ENCODE data around the gene SFI1. TPM values are rescaled to one million over a fixed set of nuclear protein-coding genes. Genes with fewer than 3 reads are reported as not detected.
A peak's percentile ranks its signal among the peaks of the same experiment; 100 is the strongest.

Gene SFI1
- total RNA-seq, 1 donor from 2014 or later: 13.6 TPM

- Histone ChIP-seq H3K4me1 (ENCODE audit: insufficient read depth, low read length) (peaks cover 2% of the 10 kb centered on the region), H4K20me1 (ENCODE audit: insufficient read depth, low read length) (peaks cover 24% of the 10 kb centered on the region), H3K79me2 (ENCODE audit: insufficient read depth, low read length) (no peaks in the 10 kb centered on the region), H3K9me3 (ENCODE audit: insufficient read depth, low read depth, low read length) (no peaks in the 10 kb centered on the region), H3K27ac (ENCODE audit: low read depth, low read length) (no peak overlapping the region), H3K4me3 (ENCODE audit: insufficient read depth, low read depth, low read length) (no peak overlapping the region), H3K9ac (ENCODE audit: low read length) (no peak overlapping the region), H3K27me3 (ENCODE audit: insufficient read depth, low read length) (no peaks in the 10 kb centered on the region), H3K4me2 (ENCODE audit: low read length) (no peak overlapping the region), H3K36me3 (ENCODE audit: insufficient read depth, low read length) (peaks cover 11% of the 10 kb centered on the region), H2AFZ (ENCODE audit: low read depth, low read length) (no peak overlapping the region)
- no peaks in the 10 kb centered on the region for H3K27me3 Mint-ChIP-seq (ENCODE audit: low read depth, unreplicated experiment)
- no peak for TF ChIP-seq EZH2 (IDR thresholded peaks at IDR 0.05; ENCODE audit: insufficient read depth, low read length)
- TF ChIP-seq, protein P1, sequence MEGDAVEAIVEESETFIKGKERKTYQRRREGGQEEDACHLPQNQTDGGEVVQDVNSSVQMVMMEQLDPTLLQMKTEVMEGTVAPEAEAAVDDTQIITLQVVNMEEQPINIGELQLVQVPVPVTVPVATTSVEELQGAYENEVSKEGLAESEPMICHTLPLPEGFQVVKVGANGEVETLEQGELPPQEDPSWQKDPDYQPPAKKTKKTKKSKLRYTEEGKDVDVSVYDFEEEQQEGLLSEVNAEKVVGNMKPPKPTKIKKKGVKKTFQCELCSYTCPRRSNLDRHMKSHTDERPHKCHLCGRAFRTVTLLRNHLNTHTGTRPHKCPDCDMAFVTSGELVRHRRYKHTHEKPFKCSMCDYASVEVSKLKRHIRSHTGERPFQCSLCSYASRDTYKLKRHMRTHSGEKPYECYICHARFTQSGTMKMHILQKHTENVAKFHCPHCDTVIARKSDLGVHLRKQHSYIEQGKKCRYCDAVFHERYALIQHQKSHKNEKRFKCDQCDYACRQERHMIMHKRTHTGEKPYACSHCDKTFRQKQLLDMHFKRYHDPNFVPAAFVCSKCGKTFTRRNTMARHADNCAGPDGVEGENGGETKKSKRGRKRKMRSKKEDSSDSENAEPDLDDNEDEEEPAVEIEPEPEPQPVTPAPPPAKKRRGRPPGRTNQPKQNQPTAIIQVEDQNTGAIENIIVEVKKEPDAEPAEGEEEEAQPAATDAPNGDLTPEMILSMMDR (IDR thresholded peaks at IDR 0.05; ENCODE audit: insufficient read depth, low read depth, low read length): no peak
- H3K4me1 Mint-ChIP-seq (ENCODE audit: low read depth, unreplicated experiment): peaks cover 6% of the 10 kb centered on the region
- H3K36me3 Mint-ChIP-seq (ENCODE audit: low read depth, unreplicated experiment): peaks cover 19% of the 10 kb centered on the region
- FAIRE-seq (no peak), DNase-seq (ENCODE audit: low read depth) (no peak)
- no peaks in the 10 kb centered on the region for H3K9me3 Mint-ChIP-seq (ENCODE audit: unreplicated experiment)
- H3K4me3 Mint-ChIP-seq (ENCODE audit: unreplicated experiment): peak overlapping the region; percentile 51
- H3K27ac Mint-ChIP-seq (ENCODE audit: unreplicated experiment): no peak overlapping the region
Measured at GRCh38 chr22:31615940-31616314, 119.6 kb downstream of the SFI1 start.

GRCh38 chr22:31616315-31616980 is 120.1 kb downstream of the SFI1 start:
- Histone ChIP-seq H3K4me1 (ENCODE audit: insufficient read depth, low read length) (peaks cover 2% of the 10 kb centered on the region), H2AFZ (ENCODE audit: low read depth, low read length) (no peak overlapping the region), H4K20me1 (ENCODE audit: insufficient read depth, low read length) (peaks cover 28% of the 10 kb centered on the region), H3K4me2 (ENCODE audit: low read length) (no peak overlapping the region), H3K27ac (ENCODE audit: low read depth, low read length) (no peak overlapping the region), H3K9me3 (ENCODE audit: insufficient read depth, low read depth, low read length) (no peaks in the 10 kb centered on the region), H3K4me3 (ENCODE audit: insufficient read depth, low read depth, low read length) (no peak overlapping the region), H3K36me3 (ENCODE audit: insufficient read depth, low read length) (peaks cover 11% of the 10 kb centered on the region), H3K27me3 (ENCODE audit: insufficient read depth, low read length) (no peaks in the 10 kb centered on the region), H3K9ac (ENCODE audit: low read length) (no peak overlapping the region), H3K79me2 (ENCODE audit: insufficient read depth, low read length) (peaks cover 4% of the 10 kb centered on the region)
- no peaks in the 10 kb centered on the region for H3K9me3 Mint-ChIP-seq (ENCODE audit: unreplicated experiment)
- no peak overlapping the region for H3K27ac Mint-ChIP-seq (ENCODE audit: unreplicated experiment)
- DNase-seq (ENCODE audit: low read depth) (no peak), FAIRE-seq (no peak)
- H3K27me3 Mint-ChIP-seq (ENCODE audit: low read depth, unreplicated experiment): no peaks in the 10 kb centered on the region
- TF ChIP-seq EZH2 (IDR thresholded peaks at IDR 0.05; ENCODE audit: insufficient read depth, low read length): no peak
- TF ChIP-seq, protein P1 (IDR thresholded peaks at IDR 0.05; ENCODE audit: insufficient read depth, low read depth, low read length): no peak
- peaks cover 6% of the 10 kb centered on the region for H3K4me1 Mint-ChIP-seq (ENCODE audit: low read depth, unreplicated experiment)
- no peak overlapping the region for H3K4me3 Mint-ChIP-seq (ENCODE audit: unreplicated experiment)
- H3K36me3 Mint-ChIP-seq (ENCODE audit: low read depth, unreplicated experiment): peaks cover 19% of the 10 kb centered on the region

GRCh38 chr22:31618057-31618456 is 121.7 kb downstream of the SFI1 start:
- H3K27me3 ChIP-seq (ENCODE audit: insufficient read depth, low read length): no peaks in the 10 kb centered on the region
- Mint-ChIP-seq H3K36me3 (ENCODE audit: low read depth, unreplicated experiment) (peaks cover 19% of the 10 kb centered on the region), H3K4me1 (ENCODE audit: low read depth, unreplicated experiment) (peaks cover 6% of the 10 kb centered on the region), H3K27me3 (ENCODE audit: low read depth, unreplicated experiment) (no peaks in the 10 kb centered on the region), H3K27ac (ENCODE audit: unreplicated experiment) (no peak overlapping the region), H3K4me3 (ENCODE audit: unreplicated experiment) (no peak overlapping the region), H3K9me3 (ENCODE audit: unreplicated experiment) (no peaks in the 10 kb centered on the region)
- no peak for DNase-seq (ENCODE audit: low read depth)
- H4K20me1 ChIP-seq (ENCODE audit: insufficient read depth, low read length): peaks cover 44% of the 10 kb centered on the region
- peaks cover 11% of the 10 kb centered on the region for H3K36me3 ChIP-seq (ENCODE audit: insufficient read depth, low read length)
- H3K4me1 ChIP-seq (ENCODE audit: insufficient read depth, low read length): peaks cover 2% of the 10 kb centered on the region
- no peak overlapping the region for H3K27ac ChIP-seq (ENCODE audit: low read depth, low read length)
- no peak overlapping the region for H3K4me2 ChIP-seq (ENCODE audit: low read length)
- no peak for FAIRE-seq
- H2AFZ ChIP-seq (ENCODE audit: low read depth, low read length): no peak overlapping the region
- H3K9me3 ChIP-seq (ENCODE audit: insufficient read depth, low read depth, low read length): no peaks in the 10 kb centered on the region
- no peak for TF ChIP-seq EZH2 (IDR thresholded peaks at IDR 0.05; ENCODE audit: insufficient read depth, low read length)
- TF ChIP-seq, protein P1 (IDR thresholded peaks at IDR 0.05; ENCODE audit: insufficient read depth, low read depth, low read length): no peak
- no peak overlapping the region for H3K4me3 ChIP-seq (ENCODE audit: insufficient read depth, low read depth, low read length)
- no peak overlapping the region for H3K9ac ChIP-seq (ENCODE audit: low read length)
- H3K79me2 ChIP-seq (ENCODE audit: insufficient read depth, low read length): peaks cover 20% of the 10 kb centered on the region
